HG03066 (cell line): Measurements from ENCODE around the gene KCNH1.

Experiments used
- ATAC-seq: cut with Tn5 transposase; IDR thresholded peaks from one replicate; pipeline ENCODE4 v1.9.1; 2021; ENCODE audit warnings: low read depth; ENCODE audit not compliant: unreplicated experiment

Gene KCNH1

DNA sequence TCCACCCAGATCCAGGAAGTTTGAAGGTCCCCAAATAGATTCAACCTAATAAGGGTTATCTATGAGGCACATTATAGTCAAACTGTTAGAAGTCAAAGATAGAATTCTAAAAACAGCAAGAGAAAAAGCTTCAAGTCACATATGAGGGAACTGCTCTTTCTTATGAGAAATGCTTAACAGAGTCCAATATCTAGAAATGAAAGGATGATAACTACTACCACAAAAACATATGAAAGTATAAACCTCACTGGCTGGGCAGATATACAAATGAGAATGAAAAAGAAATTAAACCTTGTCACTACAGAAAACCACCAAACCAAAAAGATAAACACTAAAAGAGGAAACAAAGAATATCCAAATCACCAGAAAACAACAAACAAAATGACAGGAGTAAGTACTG is 201.8 kb downstream of the KCNH1 start:
- no peak for ATAC-seq

DNA sequence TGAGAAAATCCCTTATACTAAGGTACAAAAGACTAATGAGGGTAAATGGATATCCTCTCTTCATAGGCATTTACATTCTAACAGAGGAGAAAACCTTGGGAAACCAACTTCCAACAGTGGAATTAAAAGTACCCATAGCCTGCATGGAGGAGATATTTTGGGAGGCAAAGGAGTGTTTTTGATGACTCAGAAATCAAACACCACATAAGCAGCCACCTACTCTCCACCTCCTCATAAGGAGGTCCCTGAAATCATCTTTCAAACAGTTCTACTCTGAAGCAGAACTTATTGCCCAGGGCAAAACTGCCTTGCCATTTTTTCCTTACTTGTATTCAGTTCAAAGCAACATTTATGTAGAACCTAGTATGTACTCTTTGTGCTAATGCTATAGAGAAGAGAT is 211.3 kb downstream of the KCNH1 start:
- ATAC-seq, result no peak

DNA sequence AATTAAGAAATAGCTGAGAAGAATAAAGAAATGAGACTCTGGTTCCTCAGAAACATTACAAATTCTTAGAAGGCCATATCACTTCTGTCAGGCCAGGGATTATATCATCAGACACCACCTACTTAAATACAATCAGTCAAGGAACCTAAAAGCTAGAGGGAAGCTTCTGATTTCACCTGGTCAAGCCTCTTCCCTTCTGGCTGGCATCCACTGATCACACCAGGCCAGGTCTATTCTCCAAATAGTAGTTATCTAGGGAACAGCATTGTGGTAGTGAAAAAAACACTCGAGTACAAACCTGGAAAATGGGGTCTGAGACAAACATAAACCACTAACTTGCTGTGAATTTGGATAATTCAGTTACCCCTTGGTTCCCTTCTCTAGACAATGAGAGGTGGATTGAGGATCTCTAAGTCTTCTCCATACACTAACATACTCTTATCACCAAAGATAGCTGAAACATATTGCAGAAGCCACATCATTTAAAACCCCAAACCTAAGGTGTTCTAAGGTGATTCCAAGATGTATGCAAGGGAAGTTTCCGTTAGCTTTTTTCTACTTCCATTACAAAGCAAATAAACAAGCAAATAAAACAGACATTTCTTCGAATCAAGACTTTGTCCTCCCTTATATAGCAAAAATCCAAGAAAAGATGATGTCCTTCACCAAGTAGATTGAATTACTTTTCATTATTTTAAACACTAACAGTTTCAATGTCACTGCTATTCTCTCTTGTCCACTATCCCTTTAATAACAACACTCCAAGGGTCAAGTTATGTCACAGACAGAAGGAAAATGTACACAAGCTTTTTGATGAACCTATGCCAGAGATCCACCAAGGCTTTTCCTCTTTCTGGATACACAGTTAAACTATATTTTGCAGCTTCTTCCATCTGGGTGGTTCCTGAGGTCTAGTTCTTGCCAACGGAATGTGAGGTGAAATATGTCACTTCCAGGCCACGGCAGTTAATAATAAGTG is 212.9 kb downstream of the KCNH1 start:
- no peak for ATAC-seq

DNA sequence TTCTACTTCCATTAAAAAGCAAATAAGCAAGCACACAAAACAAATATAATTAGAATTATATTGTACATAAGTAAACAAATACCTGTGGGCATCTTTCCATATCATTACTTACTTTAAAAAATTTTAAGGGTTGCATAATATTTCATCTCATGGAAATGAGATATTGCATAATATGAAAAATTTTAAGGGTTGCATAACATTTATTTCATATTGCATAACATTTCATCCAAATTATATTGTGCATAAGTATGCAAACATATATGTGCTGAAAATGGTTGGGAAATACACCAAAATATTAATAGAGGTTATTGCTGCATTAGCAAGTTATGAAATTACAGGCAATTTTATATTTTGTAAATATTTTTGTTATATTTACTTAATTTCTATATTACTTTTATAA is 213.7 kb downstream of the KCNH1 start:
- no peak for ATAC-seq

DNA sequence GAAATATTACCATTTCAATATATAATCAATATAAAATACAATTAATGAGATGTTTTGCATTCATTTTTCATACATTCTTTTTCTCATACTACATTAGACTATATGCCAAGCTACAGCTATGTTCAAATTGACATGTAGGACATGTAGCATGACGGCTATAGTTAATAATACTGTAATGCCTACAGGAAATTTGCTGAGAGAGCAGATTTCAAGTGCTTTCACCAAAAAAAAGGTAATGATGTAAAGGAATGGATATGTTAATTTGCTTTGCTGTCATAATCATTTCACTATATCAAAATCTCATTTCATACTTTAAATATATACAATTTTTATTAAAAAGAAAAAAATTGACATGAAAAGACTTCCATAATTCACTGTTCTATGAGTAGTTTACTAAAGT is 215.1 kb downstream of the KCNH1 start:
- ATAC-seq, result no peak

DNA sequence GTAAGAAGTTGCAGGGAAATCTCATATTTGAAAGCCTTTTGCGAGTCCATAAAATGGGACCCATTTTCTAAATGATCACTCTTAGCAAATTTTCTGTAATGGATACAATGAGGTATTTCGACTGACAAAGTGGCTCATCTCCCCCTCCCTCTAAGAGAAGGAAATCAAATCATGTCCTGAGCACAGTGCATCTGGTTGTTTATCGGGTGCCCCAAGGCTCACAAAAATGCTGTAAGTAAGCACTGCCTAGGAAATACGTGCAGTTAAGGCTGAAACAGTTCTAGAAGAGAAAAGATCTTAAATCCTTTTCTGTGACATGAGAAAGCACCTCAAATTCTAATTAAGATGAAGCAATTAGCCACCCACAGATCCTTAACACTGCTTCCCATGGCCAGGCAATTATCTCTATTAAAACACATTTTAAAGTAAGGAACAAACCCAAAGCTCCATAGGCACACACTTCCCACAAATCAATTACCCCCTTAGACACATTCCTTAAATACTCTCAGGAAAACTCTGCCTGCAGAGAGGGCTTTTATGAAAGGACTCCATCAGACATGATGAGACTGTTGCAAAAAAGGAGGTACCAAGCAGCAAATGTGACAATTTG is 216.3 kb downstream of the KCNH1 start:
- ATAC-seq, result no peak

DNA sequence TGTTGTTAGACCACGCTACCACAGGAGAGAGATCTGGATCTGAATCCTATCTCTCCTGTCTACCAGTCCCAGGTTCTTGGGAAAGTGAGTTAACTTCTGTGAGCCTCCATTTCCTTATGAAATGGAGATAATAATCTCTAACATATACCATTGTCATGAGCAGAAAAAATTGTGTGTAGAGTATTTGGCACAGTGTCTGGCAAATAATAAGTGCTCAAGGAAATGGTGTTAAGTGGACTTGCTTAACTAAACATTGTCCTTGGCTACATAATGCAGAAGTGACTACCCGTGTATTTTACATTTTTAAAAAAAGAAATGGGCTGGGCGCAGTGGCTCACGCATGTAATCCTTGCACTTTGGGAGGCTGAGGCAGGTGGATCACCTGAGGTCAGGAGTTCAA is 217.4 kb downstream of the KCNH1 start:
- no peak for ATAC-seq

DNA sequence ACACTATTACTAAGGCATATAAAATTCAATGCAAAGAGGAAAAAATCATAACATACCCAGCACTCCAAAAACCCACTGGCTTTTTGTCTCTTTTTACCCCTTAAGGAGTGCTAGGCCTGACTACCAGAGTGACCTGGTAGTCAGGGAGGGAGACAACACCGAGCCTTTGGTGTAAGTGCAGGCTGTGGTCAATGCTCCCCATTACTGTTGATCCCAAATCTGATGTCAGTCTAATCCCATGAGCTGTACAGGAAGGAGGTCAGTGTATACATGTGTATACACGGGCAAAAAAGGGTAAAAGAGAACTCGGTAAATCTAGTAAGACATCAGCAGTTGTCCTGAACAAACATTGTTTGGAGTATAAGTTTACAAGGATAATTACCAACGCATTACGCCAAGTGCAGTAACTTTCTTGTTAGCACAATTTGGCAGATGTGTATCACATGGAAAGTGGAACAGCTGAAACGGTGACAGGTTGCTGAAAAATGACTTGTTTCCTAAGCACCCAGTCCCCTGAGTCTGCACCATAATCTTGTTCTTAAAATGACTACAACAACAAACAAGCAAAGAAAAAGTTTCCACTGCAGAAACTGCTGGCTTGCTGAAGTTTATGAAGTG is 217.9 kb downstream of the KCNH1 start:
- ATAC-seq, result no peak

DNA sequence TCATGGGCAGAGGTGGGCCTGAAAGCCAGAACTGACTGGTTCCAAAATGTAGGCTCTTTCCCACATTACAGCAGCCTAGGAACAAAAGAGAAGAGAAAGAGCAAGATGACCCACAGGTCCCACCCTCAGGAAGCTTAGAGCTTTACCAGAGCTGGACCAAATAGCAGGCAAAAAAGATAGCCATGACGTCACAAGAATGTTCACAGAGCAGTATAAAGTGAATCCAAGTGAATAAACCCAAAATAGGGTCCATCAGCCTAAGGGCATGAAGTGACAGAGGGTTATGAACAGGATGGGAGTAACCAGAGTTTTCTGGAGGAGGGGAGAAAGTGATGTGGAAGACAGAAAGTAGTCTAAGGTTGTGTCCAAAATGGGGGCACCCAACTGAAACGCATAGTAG is 221.2 kb downstream of the KCNH1 start:
- no peak for ATAC-seq

DNA sequence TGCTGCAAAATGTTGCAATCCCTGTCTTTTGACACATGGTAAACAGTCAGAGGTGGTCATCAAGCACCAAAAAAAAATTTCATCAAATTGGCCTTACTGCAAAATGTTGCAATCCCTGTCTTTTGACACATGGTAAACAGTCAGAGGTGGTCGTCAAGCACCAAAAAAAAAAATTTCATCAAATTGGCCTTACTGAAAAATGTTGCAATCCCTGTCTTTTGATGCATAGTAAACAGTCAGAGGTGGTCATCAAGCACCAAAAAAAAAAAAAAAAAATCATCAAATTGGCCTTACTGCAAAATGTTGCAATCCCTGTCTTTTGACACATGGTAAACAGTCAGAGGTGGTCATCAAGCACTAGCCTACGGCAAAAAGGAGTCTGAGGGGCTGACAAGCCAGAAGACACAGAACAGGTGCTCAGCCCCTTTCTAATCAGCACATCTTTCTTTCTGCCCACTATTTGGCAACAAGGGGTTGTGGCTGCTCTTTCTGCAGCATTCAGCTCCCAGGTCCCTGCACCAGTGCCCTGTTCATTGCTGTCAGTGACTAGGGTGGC is 223.8 kb downstream of the KCNH1 start:
- no peak for ATAC-seq

DNA sequence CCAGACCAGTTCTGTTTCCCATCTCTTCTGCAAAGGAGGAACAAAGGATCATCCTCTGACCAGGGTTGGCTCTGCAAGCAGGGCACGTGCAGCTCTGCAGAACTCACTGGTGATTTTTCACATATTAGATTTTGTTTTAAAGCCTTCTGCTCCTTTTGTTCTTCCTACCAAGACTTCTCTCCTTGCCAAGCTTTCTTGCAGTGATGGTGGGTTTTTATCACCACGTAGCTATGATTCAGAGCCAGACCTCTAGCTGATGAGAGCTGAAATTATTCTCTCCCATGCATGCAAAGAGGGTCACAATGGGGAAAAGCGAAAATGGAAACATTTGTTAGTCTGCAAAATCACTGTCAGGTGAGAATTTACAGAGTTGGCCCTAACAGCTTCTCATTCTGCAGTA is 225.2 kb downstream of the KCNH1 start:
- ATAC-seq, result no peak

DNA sequence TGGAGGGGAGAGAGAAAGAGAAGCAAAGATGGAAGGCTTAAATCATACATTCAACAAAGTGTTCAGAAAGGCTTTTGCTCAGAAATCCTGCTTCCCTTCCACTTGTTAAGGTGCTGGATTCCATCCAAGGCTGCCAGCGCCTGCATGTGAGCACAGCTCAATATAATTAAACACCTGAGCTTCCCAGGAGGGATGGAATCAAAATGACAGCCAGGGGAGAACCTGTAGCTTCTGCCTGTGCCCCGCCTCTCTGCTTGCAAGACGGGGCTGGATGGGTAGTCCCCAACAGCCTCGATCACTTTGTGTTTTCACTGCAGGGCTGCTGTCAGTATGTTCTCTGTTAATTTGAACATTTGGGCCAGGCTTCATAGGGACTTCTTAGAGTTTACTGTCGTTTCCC is 225.7 kb downstream of the KCNH1 start:
- no peak for ATAC-seq

DNA sequence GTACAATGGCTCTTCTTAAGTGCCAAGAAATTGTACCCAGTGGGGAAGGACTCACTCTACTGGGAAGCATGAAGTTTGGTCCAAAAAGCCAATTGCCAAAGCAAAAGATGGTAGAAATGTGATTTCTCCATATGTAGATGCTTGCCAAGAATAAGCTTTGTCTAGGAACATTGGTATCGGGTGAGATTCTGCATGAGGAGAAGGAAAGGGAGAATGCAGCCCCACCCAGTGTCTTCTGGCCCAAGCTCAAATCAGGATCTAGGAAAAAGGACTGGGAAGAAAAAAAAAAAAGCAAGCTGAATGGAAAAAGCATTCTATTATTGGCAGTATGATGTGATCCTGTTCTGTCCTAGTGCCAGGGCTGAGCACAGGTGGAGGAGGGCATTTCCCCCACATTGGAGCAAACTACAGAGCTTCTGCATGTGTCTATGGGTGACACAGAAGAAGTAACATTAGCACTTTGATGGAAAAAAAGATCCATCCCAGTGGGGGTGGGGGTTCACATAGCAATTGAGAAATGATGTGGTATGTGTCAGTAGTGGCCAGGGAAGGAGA is 226.6 kb downstream of the KCNH1 start:
- no peak for ATAC-seq

DNA sequence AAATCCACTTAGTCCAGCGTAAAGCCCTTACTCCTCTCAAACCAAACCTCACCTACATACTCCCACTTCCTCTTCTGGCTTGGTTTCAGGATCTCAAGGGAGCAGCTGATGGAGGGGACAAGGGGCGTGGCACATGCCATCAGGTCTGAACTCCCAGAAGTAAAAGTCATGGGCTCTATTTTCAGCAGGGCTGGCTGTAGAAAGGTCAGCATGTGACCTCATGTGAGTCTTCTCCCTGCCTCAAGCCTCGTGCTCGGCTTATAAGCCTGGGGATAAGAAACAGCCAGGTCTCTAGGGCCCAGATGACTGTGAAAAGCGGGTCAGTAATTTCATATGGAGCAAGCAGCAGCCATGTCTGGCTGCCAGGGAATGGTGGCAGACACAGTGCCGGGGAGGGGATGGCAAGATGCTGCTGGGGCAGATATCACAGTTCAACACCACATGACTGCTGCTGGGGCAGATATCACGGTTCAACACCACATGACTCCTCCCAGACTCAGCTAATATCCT is 227.9 kb downstream of the KCNH1 start:
- ATAC-seq, result no peak

DNA sequence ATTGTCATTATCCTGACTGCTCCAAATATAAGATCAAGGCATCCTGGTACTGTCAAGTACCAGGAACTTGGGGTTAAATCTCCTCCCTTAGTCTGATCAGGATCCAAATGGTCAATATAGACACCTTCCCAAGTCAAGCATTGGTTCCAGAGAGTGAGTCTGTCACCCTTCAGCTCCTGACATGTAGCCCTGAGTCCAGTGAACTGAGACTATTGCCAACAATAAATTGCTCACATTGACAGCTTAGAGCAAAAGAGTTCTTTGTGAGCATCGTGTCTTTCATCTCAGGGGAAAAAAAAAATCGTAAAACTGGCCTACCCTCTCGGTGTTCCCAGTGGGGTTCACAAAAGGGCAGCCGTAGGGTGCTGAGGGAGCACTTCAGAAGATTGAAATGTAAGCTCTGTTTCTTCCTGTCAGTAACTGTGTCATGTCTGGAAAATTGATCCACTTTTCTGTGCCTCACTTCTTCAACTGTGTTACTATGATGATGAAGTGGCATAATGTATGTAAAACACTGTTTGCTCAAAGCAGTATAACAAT is 228.5 kb downstream of the KCNH1 start:
- ATAC-seq, result no peak

DNA sequence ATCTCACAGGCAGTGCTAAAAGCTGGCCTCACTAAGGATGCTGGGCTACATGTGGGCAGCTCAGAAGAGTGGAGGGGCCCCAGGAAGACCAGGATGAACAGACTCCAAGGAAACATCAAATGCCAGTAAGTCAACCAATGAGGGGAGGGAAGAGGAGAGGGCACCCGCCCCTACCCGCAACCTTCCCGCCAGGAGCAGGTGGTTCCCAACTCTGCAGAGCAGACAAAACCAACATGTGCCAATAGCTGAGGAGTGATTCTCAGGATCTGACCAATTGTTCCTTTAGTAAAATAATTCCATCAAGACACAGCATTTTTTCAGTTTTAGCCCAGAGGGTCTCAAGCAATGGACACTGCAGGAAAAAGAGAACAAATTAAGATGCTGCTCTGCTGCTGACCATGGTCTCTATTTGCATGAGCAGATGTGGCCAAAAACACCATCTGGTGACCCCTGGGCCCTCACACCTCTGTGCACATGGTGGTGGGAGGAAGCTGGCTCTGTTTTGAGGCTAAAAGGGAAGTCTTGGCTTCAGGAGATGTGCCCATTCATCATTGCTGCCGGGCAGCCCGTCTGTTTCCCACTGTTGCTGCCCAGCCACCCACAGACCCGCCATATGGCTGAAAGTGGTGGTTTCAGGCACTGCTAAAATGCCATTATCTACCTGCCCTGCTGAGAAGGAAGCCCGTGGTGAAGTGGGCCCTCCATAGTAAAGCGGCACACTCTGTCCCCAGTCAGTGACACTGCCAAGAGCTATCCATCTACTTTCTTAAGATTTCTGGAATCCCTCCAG is 231.8 kb downstream of the KCNH1 start:
- ATAC-seq, result no peak

DNA sequence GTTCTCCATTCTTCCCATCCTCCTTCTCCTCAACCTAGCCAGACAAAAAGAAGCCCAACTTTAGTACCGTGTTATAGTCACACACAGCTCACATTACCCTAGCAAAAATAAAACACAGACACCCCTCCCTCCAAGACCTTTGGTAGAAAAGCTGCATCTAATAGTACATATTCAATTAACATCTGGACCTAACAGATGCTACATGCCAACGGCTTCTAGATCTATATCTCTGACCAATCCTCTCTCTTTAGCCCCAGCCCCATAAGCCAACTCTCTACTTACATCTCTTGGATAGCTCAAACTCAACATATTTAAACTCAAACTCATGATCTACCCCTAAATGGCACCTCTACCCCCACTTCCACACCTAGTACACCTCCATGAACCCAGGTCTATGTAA is 233.1 kb downstream of the KCNH1 start:
- no peak for ATAC-seq

DNA sequence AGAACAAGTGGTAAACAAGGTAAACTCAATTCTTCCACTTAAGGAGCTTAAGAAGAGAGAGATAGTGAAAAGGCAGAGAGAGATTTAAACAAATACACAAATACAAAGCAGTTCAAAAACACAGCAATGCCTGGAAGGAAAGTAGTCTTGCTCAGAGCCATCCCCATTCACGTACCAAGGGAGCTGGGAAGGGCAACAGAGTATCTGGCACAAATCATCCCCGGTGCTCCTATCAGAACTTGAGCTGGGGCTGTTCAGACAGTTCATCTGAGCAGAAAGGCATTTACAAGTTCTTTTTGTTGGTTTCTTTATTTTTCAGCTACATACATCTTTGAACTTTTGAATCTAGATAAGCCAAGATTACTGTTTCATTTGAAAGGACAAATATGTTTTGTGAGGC is 233.9 kb downstream of the KCNH1 start:
- no peak for ATAC-seq

DNA sequence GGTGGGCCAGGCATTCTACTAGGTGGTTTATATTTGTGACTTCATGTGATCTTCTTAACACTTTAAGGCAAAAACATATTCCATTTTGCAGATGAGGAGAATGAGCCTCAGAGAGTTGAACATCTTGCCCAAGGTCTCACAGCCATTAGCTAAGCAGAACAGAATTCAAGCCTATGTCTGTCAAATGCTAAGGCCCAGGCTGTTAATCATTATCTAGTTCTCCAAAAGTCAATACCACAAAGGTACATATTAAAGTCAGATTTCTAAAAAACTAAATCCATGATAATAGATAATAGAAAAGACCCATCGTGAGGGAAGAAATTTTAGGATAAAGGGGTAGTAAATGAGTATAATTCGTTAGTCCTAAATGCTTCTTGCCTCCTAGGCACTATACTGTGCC is 234.3 kb downstream of the KCNH1 start:
- ATAC-seq, result no peak

DNA sequence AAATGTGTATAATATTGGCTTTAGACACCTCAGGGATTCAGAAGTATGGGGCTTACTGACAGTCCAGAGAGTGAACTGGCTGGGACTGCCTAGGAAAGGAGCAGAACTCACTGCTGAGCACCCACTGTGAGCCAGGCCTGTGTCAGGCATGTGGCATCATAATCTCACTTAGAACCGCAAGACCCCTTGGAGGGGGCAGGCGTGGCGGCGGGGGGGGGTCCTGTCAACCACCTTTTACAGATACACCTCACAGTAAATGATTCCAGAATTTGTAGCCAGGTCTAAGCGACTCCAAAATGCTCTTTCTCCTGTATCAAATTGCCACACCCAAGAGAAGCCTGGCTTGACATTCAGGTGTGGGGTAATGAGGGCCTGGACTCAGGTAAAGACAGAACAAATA is 235.5 kb downstream of the KCNH1 start:
- no peak for ATAC-seq
